Fibroblast of the conjunctiva (primary cell): ENCODE data around the gene MAFF.
A peak's percentile ranks its signal among the peaks of the same experiment; 100 is the strongest.

Source experiments
- DNase-seq: peaks from one replicate; pipeline ENCODE4 v3.0.0-alpha.2; 2010; ENCODE audit warnings: low read depth

MAFF gene

DNA sequence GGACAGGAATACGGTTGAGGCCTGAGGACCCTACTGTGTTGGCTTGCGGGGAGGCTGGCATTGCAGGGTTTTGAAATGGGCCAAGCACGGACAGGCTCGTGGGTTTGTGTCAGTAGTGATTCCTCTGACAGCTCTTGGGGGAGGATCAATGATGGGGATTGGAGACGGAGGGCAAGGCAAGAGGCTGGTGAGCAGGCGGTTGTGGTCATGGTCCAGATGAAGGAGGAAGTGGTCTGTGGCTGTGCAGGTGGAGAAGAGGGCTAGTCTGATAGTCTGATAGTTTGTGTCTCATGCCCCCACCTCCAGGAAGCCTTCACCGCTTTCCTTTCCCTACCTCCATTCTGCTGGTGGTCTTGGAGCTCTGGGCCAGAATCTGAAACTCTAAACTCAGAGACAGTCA lies 3.0 kb downstream of the MAFF start:
- DNase-seq = no peak

DNA sequence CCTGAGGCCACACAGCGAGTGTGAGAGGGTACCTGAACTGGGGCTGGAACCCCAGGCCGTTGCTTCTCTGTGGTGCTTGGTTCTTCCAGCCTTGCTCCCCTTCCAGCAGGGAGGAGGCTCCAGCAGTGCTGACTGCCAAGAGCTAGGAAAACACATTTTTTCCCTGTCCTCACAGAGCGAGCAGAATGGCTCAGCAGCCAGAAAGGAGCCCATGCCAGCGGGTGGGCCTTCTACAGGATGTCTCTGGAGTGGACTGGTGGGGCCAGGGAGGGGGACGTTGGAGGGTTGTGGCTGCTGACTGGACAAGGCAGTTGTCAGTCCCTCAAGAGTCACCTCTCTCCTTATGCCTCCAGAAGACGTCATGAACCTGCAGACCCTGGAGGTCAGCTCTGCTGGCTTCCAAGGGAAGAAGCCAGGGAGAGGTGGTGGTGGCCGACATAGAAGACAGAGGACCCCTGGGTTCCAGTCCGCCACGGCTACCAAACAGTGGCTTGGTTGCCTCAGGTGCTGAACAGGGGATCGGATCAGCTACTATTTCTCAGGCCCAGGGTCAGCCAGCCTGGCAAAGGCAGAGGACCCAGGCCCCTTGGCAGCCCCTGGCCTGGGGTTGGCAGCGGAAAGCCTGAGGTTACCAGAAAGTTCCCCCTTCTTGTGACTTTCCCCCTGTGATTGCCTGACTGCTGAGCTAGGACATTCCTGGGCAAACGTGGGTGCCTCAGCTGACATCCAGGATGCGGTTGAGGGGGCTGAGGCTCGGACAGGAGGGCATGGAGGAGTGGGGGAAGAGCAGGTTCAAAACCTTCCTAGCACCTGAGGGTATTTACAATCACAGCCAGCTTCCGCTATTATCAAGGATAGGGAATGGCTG lies 3.7 kb downstream of the MAFF start:
- DNase-seq = peak; percentile 85

DNA sequence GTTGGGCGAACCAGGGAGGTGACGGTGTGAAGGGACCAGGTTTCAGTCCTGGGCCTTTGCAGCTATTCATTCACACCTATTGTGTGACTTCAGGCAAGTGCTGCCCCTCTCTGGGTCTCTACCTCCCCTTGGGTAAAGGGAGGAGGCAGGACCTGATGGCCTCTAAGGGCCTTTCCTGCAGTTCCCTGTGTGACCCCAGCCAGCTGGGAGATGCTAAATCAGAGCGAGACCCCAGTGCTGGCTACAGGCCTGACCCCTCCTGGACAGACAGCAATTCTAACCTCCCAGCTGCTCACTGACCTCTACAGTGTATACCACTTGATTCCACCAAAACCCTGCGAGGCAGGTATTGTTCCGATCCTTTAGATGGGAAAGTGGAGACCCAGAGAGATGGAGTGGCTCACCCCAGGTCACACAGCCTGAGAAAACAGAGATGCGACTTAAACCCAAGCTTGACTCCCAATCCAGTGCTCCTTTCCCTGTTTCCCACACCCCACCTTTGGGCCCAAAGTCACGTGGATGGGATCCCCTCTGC lies 6.2 kb downstream of the MAFF start:
- DNase-seq = no peak

DNA sequence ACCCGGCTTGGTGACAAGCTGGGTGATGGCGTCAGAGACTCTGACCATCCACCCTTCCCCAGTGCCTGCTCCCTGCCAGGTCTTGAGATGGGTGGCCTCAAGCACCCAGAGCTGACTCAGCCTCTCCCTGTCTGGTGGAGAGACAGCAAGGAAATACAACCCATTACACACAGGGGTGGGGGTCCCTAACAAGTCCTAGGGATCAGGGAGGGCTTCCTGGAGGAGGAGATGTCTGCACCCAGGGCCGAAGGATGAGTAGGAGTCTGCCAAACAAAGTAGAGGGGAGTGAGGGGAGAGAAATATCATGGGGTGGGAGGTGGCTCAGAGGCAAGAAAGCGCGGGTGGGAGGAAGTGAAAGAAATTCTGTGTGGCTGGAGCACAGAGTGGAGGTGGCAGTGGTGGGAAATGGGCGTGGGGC lies 6.8 kb downstream of the MAFF start:
- no peak for DNase-seq

DNA sequence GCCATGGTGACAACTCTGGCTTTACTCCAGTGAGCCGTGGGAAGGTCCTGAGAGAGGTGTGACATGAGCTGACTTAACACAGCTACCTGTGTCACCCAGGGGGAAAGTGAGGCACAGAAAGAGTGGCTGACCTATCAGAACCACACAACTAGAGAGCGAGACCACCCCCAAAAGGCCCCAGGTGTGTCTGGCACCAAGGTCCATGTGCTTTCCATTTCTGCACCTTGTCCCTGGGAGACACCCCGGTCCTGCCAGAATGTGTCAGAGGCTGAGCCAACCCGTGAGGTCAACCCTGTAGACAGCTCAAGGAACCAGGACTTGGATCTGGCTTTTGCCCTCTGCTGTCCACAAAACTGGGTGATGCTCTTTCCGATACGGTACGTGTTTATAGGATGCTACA lies 9.8 kb downstream of the MAFF start:
- DNase-seq = no peak

DNA sequence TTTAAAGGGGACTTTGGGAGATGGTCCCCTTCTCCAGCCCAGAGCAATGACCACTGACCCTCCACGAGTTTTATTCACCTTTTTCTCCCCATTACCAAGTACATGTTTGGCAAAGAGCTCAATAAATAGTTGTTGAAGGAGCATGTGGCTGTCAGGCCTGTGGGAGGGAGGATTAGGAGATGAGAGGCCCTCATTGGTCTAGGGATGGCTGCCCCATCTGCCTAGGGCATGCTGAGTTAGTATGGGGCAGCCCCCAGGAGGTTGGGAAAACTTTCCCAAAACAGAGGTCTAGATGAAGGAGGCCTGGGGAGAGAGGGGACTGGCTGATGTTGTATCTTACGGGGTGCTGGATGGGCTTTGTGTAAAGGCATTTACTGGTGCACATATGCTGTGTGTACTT lies 10.6 kb downstream of the MAFF start:
- no peak for DNase-seq

DNA sequence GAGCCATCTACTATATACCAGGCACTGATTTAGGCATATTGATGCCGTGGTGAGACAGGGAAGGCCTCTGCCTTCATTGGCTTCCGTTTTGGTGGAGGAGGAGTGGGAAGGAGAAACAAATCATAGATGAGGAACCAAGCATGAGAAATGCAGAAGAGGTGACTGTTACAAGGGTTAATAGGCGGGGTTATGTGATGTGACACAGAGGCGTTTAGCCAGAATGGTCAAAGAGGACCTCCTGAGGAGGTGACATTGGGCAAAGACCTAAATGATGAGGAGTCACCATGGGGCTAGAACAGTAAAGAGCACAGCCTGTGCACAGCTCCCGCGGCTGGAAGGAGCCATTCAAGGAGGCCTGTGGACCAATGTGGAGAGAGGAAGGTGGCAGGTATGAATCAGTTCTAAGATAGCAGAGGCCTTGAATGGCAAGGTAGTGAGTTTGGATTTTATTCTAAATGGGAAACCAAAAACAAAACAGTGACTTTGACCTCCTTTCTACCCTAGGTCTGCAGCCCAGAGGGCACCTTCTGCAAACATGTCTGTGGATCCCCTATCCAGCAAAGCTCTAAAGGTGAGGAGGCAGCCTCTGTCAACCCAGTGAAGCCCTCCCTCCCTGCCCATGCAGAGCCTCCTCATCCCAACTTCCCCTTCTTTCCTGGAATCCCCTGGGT lies 11.7 kb downstream of the MAFF start:
- DNase-seq = no peak

DNA sequence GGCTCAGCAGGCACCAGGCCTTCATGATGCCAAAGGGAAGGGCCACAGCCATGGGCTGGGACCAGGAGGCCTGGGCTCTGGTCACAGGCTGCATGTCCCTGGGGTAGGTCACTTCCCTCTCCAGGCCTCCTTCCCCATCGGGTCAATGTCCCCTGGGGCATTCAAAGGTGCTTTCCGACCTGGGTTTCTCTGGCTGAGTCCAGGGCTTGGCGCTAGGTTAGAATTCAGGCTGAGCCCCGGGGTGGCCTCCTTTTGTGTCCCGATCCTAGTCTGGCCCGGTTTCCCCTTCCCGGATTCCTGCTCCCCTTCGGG lies 12.2 kb downstream of the MAFF start:
- no peak for DNase-seq

DNA sequence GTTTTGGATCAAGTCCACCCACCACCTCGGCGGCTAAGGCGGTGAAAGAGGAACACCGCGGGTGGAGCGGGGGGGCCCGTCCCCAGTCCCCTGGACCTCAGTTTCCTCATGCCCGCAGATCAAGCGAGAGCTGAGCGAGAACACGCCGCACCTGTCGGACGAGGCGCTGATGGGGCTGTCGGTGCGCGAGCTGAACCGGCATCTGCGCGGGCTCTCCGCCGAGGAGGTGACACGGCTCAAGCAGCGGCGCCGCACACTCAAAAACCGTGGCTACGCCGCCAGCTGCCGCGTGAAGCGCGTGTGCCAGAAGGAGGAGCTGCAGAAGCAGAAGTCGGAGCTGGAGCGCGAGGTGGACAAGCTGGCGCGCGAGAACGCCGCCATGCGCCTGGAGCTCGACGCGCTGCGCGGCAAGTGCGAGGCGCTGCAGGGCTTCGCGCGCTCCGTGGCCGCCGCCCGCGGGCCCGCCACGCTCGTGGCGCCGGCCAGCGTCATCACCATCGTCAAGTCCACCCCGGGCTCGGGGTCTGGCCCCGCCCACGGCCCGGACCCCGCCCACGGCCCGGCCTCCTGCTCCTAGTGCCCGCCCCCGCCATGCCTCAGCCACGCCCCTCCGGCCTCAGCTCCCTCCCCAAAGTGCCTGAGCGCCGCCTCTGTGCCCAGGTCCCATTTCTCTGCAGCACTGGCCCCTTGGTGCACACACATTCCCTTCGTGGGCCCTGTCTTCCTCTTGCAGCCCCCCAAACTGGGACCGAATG lies 12.7 kb downstream of the MAFF start:
- peak; percentile 46 for DNase-seq

DNA sequence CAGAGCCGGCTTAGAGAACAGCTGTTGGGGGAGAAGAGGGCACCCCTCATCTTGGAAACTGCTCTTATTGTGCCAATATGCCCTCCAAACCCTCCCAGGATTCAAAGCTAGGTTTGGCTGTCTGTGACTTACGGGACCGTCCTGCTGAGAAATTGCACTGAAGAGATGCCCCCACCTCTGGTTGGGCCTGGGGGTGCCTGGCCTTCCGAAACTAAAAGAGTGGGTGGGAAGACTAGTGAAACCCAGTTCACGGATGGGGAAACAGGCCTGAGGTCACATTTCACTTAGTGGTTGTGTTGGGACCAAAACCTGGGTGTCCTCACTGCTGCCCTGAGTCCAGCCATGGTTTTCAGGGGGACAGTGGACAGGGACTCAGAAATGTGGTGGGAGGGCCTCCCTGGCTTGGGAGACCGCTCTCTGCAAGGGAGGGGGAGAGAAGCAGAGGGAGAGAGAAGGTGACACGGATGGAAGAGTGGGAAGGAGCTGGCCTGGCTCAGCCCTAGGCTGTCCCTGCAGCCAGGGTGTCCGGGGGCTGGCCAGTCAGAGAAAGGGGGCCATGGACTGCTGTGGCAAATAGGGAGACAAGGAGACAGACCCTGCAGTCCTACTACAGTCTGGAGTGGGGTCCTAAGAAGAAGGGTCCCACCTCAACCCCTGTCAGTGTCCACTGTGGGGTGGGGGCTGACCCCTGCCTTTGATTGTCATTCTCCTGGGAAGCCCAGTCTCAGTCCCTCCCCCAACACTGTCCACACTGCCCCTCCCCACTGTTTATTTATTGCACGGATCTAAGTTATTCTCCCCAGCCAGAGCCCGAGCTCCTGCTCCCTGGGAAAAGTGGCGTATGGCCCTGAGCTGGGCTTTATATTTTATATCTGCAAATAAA lies 13.6 kb downstream of the MAFF start:
- DNase-seq = no peak

DNA sequence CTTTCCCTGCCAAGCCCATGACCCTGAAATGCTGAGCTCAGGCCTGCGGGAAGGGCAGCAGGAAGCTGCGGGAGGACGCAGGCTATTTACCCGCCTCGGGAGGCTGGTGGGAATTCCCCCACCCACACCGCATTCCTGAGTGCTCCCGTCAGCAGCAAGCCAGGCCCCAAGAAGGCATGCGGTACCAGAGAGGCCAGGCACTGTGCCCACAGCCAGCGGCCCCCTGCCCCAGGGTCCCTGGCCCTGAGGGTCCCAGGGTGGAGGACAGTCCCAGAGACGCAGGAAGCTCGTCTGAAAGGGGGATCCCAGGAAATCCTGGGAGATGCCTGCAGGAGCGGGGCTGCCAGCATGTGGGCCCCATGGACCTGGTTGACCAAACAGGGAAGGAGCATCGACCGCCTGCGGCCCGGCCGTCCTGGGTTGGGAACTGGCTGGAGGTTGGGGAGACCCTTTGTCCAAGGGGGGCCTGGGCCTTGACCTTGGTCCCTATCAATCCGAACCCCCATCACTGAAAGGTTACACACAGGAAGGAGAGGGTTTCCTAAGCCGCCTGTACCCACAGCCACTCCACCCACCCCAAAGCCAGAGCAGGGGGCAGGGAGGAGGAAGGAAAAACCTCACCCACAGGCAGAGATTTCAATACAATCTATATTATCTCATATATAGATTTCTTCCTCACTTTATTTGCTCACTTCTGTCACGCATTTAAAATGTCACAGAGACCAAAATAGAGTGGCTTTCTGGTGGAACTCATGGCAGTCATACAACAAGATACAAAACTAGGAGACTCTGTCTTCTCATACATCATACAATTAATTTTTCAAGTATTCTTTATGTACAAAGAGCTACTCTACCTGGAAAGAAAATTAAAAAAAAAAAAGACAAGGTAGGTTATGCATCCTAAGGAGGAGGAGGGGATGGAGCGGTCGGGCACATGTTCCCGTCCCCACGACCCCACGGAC lies 17.1 kb downstream of the MAFF start:
- DNase-seq = peak; percentile 76

DNA sequence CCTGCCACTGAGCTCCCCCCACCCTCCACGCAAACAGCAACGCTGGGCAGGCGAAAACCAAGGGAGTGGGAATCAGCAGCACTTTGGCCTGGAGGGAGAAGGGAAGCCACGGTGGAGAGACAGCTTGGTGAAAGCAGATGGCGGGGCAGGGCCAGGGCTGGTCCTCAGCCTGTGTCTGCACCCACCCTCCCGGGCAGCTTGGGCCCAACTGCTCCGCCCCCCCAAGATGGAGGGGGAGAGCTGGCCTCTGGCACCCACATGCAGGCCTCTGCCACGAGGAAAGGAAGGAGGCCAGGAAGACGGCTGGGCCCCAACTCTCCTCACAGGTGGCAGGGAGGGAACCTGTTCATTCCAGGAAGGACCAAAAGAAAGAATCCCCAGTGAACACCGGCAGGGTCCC lies 17.8 kb downstream of the MAFF start:
- DNase-seq = no peak

DNA sequence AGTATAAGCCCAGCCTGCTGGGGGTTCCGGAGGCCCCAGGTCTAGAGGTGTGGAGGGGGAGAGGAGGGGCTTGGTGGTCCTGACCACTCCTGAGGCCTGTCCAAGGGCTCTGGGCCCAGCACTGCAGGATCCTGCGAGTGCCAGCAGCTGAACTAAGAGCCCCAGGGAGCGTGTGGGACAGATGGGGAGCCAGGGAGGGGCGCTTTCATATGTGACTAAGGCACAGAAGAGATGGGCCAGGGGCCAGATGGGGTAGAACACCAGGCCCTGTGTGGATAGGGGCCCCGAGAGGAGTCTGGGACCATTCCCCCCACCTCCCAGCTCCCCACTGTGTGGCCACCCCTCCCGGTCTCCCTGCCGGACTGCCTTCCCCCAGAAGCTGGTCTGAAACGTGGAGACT lies 18.4 kb downstream of the MAFF start:
- DNase-seq = no peak

DNA sequence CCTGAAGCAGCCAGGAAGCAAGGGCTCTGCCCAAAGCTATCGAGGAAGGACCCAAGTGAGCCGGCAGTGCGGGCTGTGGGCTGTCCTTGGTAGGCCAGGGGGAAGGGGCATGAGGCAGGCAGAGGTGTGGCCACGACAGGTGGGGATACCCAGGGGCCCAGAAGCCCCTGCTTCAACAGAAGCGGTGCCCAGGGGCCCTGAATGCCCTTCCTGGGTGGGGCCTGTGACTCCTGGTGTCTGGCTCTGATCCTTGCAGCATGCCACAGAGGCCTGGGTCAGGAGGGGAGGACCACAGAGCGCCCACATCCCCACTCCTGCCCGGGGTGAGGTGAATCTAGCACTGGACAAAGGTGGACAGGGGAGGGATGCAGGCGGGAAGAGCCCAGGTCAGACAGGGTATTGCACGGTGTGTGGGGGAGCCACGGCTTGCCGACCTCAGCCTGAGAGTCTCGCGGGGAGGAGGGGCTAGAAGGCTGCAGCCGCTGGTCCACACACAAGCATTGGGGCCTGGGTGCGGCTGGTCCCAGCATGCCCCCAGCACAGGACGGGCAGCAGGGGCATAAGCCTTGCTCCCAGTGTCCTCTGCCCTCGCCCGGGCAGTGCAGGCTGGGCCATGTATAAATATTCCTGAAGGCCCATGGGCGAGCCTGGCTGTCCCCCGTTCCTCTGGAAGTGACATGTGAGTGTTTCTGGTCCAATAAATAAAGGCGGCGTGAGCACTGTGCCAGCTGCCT lies 19.0 kb downstream of the MAFF start:
- DNase-seq = no peak

DNA sequence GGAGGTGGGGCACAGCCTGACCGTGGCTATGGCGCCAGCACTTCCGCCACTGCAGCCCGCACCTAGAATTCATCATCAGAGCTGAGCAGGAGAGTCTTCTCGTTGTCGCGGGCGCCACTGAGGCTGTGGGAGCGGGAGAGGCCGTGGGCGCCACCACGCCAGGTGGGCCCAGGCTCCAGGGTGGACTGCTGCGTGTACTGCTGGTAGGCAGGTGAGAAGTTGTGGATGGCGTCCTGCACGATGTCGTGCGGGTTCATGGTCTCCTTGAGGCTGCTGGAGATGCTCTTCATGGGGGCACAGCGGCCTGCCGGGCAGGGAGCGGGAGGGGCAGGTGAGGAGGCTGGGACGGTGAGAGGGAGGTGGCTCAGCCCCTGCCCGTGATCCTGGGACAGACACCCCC lies 19.6 kb downstream of the MAFF start:
- no peak for DNase-seq

DNA sequence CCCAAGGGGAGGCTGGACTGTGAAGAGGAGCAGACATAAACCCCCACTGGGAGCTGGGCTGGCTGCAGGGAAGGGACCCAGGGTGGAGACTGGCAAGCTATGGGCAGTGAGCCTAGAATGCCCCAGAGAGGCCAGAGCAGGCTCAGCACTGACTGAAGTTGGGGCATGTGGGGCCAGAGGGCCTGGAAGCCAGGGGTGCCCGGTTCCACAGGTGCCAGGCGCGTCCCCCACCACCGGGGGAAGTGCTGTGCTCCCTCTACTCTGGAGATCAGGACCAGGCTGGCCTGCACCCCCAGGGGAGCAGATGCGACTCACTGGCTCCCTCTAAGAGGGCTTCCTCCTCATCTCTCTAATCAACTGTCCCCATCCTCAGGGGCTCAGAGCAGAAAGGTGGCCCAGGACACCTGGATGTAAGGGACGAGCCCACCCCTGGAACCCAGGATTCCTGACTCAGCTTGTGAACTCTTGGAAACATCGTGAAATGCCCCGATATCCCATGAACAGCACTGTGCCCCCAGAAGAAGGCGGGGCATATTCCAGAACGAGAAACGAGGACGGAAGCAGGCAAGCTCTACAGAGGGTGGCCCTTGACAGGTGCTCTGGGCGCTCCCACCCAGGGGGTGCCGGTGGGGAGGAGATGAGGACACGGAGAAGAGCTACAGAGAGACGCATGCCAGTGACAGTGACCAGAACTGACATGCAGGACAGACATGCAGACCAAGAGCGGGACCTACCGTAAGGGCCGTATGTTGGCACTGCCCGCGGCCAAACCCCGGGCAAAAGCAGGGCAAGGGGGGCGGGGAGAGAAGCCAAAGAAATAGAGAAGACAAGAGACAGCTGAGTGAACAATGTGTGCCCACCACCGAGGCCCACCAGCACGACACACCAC lies 20.4 kb downstream of the MAFF start:
- no peak for DNase-seq

DNA sequence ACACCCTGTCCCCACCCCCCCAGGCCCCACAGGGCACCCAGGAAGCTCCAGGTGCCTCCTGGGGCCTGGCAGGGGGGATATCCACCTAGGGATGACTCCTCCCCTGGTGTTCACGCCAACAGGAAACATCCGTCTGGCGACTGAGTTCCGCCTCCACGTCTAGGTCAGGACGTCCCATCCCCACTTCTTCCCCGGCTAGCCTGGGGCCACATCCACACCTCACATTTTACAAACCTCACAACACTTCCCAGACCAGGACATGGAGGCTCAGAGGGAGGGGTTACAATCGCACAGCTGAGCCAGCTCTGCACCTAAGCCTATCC lies 21.0 kb downstream of the MAFF start:
- no peak for DNase-seq

DNA sequence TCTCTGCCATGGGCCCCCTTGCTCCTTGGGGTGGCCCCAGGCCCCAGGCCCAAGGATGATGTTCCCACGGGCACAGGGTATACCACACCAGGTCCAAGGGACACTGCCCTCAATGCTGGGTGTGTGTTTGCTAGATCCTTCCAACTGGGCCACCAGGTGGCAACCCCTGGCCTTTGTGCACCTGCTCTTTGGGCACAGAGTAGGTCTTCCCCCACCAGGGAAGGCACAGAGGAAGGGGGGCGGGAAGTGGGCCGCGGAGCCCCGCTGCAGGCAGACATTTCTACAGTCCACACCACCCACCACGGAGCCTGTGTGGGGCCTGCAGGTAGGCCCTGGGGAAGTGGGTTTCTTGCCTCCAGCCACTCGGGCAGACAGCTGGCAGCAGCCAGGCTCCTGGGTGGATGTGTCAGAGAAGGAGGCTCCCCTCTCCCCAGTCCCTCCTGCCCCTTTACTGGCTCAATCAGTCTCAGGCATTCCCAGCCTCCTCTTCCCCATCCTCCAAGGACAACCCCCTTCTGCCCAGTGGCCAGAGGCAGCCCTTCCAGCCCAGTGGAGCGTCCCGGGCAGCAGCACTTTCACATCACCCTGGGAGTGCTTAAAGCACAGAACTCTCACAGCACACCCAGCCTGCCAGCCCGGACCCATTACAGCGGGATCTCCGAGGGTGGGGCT lies 21.6 kb downstream of the MAFF start:
- DNase-seq = no peak
